Ascending aorta (tissue), 2 donors: ENCODE results near the gene FAIM2. TPM values are rescaled to one million over a fixed set of nuclear protein-coding genes. Genes with fewer than 3 reads are reported as not detected.

Experiments
- DNase-seq, 2 donors: peaks; one replicate each; pipeline ENCODE4 v3.0.0-alpha.2; 2019; ENCODE audit warnings: low spot score in 2 of 2
- H3K27ac ChIP-seq, 2 donors: fragments of 200-600 bp; sonication (generic); one replicate each; pipeline ENCODE4 v1.5.1; 2016 to 2017; ENCODE audit warnings: mild to moderate bottlenecking in 1 of 2
- H3K27me3 ChIP-seq: fragments of 200-600 bp; sonication (generic); one replicate; pipeline ENCODE4 v1.5.1; 2017
- H3K36me3 ChIP-seq, 2 donors: fragments of 200-600 bp; sonication (generic); one replicate each; pipeline ENCODE4 v1.5.1; 2016
- H3K4me1 ChIP-seq, 2 donors: fragments of 200-600 bp; sonication (generic); one replicate each; pipeline ENCODE4 v1.5.1; 2016 to 2017; ENCODE audit warnings: mild to moderate bottlenecking in 1 of 2
- H3K4me3 ChIP-seq, 2 donors: fragments of 200-600 bp; sonication (generic); one replicate each; pipeline ENCODE4 v1.5.1; 2016 to 2017; ENCODE audit warnings: mild to moderate bottlenecking in 1 of 2
- H3K9me3 ChIP-seq, 2 donors: fragments of 200-600 bp; sonication (generic); one replicate each; pipeline ENCODE4 v1.5.1; 2016
- CTCF ChIP-seq, 3 experiments: fragments of 200-600 bp in 2 of 3; fragments of 450-650 bp in 1 of 3; sonication (generic) in 2 of 3; IDR thresholded peaks; one replicate each; pipeline ENCODE4 v1.5.1; 2016 to 2019; ENCODE audit warnings: antibody characterized with exemption in 3 of 3, mild to moderate bottlenecking in 1 of 3, moderate library complexity in 1 of 3
- intact Hi-C: fragments of 100-400 bp; cut with DNase I; formaldehyde crosslinking; loops from one replicate; pipeline ENCODE4 v1.15.1; 2023
- total RNA-seq: library from RNA; depleted of rRNA; stranded (reverse); fragments of >200 nt; gene quantifications from one replicate; pipeline ENCODE4 v1.1.0, GENCODE V29; 2016

FAIM2 gene
- total RNA-seq, 1 donor from 2014 or later = 0.75 TPM

- intact Hi-C loops = no loop called here
- H3K36me3 ChIP-seq = no peaks in the 10 kb centered on the region
- TF ChIP-seq CTCF (IDR thresholded peaks at IDR 0.05) = no peak
- no peak for DNase-seq
- no peaks in the 10 kb centered on the region for H3K27me3 ChIP-seq
- H3K27ac ChIP-seq = no peak overlapping the region
- no peaks in the 10 kb centered on the region for H3K9me3 ChIP-seq
- no peak overlapping the region for H3K4me3 ChIP-seq
- H3K4me1 ChIP-seq = no peaks in the 10 kb centered on the region
Measured at GRCh38 chr12:49895773-49896172, 7.9 kb downstream of the FAIM2 start.

DNA sequence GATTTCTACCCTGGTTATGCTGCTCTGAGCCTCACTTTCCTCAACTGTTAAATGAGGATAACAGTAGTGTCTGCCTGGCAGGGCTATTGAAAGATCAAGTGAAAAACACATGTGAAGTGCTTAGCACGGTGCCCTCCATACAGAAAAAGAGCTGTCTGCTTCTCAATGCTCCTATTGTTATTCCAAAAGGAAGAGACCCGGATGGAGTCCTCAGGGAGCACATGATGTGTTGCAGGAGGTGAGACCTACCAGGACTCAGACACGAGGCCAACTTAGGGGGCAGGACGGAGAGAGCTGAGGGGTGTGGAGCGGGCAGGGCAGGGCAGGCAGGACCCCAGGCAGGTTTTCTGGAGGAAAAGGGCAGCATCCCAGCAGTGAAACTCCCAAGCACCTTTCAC, 8.9 kb downstream of the FAIM2 start:
- intact Hi-C loops = no loop called here
- Histone ChIP-seq H3K36me3 (no peaks in the 10 kb centered on the region), H3K4me1 (no peaks in the 10 kb centered on the region), H3K27ac (no peak overlapping the region), H3K9me3 (no peaks in the 10 kb centered on the region), H3K4me3 (no peak overlapping the region), H3K27me3 (no peaks in the 10 kb centered on the region)
- DNase-seq = no peak
- TF ChIP-seq CTCF (IDR thresholded peaks at IDR 0.05) = no peak

DNA sequence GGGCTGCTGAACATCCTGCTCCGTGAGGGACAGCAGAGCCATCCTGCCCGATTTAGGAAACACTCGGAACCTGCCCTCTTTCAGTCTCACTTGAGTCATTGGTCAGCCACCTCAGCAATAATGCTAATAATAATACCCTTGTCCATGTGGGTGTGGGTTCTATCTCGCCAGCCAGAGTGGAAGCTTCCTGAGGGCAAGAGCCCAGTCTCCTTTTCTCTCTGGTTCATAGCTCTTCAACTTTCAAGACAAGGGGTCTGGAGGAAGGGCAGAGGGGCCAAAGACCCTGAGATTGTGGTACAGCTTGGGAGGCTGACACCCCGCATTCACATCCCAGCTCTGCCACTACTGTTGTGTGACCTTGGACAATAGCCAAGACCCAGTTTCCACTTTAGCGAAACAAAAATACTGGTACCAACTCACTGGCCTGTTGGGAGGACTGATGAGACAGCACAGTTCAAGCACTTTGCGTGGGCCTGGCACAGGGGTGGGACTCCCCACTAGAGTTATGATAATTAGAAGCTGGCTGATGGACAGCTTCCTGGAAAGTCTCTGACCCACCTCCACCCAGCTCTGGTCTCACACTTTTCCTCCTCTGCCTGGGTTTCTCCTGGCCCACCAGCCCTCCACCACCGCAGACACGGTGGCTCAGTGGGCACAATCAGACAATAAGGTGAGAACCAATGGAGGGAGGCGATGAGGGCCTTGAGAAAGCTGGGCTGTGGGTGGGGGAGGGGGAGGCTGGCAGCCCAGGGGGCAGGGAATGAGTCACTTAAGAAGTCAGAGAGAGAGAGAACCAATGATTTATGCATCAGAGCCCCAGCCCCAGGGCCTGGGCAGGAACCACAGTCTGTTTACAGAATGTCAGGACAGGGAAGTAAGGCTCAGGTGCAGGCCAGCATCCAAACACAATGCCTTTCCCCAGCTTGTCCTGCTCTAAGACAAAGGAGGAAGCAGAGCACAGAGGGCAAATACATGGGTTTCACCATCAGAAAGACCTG, 9.6 kb downstream of the FAIM2 start:
- intact Hi-C loops = no loop called here
- Histone ChIP-seq H3K4me3 (no peak overlapping the region), H3K9me3 (no peaks in the 10 kb centered on the region), H3K36me3 (no peaks in the 10 kb centered on the region), H3K27ac (no peak overlapping the region), H3K4me1 (no peaks in the 10 kb centered on the region), H3K27me3 (no peaks in the 10 kb centered on the region)
- DNase-seq = no peak
- no peak for TF ChIP-seq CTCF (IDR thresholded peaks at IDR 0.05)

DNA sequence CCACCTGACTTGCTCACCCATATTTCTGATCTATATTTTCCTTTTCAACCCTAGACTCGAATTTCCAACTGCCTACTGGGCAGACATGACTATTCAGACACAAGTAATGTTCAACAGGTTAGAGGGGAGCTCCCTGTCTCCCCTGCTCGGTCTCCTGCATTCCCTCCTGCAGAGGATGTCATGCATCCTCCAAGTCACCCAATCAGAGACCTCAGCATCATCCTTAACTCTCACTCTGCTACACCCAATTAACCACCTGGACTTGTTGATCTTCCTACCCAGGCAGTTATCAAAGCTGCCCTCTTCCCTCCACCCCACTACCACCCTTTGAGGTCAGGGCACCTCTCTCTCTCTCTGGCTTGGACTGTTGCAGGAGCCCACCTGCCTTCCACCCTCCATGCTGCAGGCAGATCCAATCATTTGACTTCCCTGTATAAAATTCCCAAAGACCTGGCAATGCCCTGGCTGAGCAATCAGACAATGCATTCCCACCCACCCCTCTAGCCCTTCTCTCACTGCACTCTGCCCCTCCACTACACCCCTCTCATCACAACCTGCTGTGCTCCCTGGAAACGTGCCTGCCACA, 10.9 kb downstream of the FAIM2 start:
- Histone ChIP-seq H3K27ac (no peak overlapping the region), H3K4me3 (no peak overlapping the region), H3K4me1 (no peaks in the 10 kb centered on the region), H3K36me3 (no peaks in the 10 kb centered on the region), H3K9me3 (no peaks in the 10 kb centered on the region), H3K27me3 (no peaks in the 10 kb centered on the region)
- no peak for TF ChIP-seq CTCF (IDR thresholded peaks at IDR 0.05)
- intact Hi-C loops = no loop called here
- DNase-seq = no peak

GRCh38 chr12:49892084-49892731, 11.5 kb downstream of the FAIM2 start:
- intact Hi-C loops = no loop called here
- Histone ChIP-seq H3K27ac (no peak overlapping the region), H3K27me3 (no peaks in the 10 kb centered on the region), H3K4me1 (no peaks in the 10 kb centered on the region), H3K9me3 (no peaks in the 10 kb centered on the region), H3K36me3 (no peaks in the 10 kb centered on the region), H3K4me3 (no peak overlapping the region)
- no peak for TF ChIP-seq CTCF (IDR thresholded peaks at IDR 0.05)
- DNase-seq = no peak
